ENCODE measurements around the gene LTB.

Gene LTB

DNA sequence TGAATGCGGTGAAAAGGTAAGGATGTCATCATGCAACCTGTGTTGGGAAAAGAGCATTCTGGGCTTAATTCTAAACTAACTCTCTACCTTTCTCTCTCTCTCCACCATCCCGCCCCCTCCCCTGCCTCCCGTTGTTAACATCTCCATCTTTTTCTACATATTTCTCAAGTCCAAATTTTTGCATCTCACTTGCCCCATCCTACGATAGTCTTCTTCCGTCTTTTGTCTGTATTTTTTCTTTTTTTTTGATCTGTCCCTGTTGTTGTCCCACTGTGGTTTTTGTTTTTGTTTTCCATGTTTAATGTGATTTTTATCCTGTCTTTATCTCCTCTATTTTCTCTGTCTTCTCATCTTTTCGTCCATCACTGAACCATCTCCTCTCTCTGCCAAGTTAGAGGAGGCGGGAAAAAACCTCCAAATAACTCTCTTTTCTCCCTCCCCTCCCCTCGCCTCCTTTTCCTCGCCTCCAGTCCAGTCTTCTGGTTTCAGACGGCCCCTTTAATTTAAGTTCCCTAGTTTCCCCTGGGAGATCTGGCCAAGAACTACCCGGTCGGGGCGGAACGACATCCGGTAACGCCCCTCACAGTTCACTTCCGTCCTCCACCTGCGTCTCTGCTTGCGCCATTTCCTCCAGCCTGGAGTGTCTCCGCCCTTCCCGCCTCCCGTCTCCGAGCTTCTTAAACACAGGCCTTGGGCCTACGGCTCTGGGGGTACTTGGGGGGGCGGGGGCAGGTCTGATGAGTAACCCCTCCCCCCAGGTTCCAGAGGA, 35.1 kb downstream of the LTB start, which contains the start of gene NFKBIL1:
Gene NFKBIL1 (plus strand): TSS at position 651 of the 769 bp plus-strand sequence. CDS start 87 bp downstream, at position 738.
- DNase-seq (ENCODE audit: low read depth): peak; percentile 90

DNA sequence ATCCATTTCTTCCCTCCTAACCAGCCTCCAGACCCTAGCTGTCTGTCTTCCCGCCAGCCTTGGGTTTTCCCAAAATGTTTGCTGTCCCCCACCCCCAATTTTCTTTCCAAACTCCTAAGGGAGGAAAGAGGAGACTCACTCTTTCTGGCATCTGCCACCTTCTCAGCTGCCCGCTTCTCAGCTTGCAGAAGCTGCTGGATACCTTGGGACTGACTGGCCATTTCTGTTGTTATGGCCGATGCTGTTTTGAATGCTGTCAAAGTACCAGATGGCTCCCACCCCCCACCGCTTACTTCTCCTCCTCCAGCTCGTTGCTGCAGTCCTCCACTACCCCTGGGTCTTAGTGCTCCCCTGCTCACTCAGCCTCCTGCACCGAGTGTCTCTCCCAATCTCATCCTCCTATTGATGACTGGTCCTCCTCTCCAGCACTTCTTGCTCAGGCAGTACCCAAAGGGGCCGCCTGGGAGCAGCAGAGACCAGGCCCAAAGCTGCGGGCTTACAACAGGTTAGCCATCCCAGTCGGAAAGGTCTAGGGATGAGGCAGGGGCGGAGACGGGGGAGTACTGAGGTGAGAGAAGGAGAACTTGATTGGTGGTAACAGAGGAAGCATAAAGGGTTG, 35.8 kb downstream of the LTB start, which contains the start of gene ATP6V1G2:
Gene ATP6V1G2 (minus strand): TSS at position 270 of the 619 bp plus-strand sequence. CDS start 49 bp downstream, at position 221.
- peak; percentile 56 for DNase-seq (ENCODE audit: low read depth)

DNA sequence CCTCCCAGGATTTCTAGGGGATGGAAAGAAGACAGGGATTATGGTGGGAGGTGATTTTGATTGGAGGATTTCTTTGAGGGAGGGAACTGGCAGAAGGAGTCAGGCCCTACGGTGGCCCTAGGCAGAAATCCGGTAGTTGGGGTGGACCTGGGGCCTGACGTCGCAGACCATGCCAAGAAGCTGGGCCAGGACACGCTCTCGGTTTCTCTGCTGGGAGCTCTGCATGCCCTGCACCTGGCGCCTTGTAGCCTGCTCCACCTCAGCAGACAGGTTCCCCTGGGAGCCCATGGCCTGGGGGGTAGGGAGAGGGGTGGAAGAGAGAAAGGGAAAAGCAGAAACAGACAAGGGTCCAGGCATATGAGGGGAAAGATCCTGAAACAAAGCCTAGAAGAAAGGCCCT, 36.9 kb downstream of the LTB start:
- DNase-seq (ENCODE audit: low read depth): no peak

DNA sequence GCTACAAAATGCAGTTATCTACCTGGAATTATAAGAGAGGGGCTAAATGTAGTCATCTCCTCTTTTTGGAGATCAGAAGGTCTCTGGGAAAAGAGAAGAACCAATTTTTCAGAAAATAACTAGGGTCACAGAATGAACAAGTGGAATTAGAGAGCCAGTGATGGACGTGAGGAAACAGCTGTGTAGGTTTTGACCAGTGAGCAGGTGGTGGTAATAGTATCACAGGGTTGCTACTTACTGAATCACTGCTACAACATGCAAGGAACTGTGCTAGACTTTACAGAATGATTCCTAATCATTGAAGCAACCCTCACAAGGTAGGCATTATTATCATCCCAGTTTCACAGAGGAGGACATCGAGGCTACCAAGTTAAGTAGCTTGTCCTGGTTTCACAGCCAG, 37.5 kb downstream of the LTB start:
- no peak for DNase-seq (ENCODE audit: low read depth)

DNA sequence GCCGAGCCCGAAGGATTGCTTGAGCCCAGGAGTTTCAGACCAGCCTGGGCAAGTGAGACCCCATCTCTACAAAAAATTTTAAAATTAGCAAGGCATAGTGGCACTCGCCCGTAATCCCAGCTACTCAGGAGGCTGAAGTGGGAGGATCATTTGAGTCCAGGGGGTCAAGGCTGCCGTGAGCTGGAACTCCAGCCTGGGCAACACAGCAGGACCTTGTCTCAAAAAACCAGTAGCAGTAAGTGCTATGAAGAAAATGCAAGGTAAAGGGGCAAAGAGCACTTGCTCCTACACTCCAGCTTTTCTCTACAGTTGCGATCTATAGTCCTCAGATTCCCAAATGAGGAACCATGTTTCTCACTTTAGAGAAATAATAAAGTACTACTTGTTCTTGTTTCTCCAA, 38.6 kb downstream of the LTB start:
- DNase-seq (ENCODE audit: low read depth): no peak

DNA sequence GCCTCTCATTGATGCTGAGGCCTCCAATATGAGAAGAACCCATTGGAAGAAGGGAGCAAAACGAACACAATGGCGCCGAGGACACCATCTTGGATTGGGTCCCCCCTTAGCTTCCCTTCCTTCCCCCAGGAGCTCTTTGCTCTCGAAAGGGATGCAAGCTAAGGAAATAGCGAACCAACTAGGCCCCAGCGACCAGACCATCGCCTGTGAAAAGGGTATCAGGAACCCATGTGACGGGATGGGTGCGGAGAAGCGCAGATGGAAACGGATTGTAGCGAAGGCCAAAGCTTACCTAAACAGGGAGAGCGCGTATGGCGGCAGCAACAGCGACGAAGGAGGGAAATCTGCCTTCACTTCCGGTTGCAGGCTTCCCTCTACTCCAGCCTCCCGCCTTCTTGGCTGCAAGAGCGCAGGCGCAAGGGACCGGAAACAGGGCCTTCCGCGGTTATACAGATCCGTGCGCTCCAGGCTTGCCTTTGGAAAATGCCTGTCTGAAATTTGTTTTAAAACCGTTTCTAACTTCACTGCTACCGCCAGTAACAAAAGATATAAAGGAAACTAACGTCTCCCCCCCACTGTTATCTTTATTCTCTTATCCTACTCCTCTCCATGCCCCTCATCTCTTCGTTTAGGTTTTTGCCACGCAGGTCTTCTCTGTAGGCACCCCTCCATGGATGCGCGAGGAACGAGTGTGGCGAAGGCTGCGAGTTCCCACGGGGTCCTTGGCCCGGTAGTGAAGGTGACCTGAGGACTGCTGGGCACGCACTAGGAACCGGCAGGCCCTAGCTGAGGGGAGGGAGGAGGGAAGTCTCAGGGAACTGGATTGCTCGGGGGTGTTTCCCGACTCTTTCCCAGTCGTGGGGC, 40.3 kb downstream of the LTB start, which contains the start of gene DDX39B:
Gene DDX39B (minus strand): TSS at position 346 of the 864 bp plus-strand sequence. CDS start 1,471 bp downstream, outside the sequence.
- DNase-seq (ENCODE audit: low read depth): peak; percentile 82

DNA sequence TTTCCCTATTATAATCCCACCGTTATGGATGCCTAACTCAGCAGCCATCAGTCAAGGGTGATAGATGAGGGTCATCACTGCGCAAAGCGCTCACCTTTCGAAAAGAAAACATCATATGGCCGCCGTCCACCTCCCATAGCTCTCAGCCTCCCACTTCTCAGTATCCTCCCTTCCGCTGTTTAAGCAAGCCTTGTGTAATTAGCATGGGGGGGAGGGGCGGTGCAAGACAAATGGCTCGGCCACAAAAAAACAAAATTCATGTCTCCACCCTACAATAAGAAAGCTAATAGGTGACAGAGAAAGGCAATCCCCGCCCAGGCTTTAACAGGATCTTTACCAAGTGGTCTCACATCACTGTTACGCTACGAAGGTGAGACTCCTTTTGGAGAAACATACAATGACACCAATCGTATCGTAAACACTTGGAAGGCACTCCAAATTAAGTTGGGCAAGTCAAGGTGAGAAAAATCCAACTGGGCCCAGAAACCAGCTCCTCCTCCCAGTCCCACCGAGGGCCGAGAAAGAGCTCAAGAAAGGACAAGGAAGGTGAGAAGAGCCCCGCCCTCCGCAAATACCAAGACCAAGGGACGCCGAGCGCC, 41.1 kb downstream of the LTB start:
- DNase-seq (ENCODE audit: low read depth): no peak

DNA sequence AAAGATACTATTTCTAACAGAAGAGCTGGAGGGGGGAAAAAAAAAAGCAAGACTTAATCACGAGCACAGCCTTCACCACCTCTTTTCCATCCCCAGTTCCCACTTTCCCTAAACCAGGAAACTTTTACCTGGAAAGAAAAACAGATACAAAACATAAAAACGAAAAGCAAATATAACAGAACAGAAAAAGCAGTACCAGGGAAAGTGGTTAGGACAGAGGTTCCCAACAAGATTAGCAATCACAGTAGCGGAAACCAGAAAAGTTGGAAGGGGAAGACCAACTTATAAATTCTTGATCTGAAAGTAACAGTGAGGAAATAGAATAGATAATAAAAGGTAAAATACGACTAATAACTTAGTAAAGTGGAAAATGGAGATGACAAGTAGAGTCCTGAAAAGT, 41.6 kb downstream of the LTB start:
- no peak for DNase-seq (ENCODE audit: low read depth)

DNA sequence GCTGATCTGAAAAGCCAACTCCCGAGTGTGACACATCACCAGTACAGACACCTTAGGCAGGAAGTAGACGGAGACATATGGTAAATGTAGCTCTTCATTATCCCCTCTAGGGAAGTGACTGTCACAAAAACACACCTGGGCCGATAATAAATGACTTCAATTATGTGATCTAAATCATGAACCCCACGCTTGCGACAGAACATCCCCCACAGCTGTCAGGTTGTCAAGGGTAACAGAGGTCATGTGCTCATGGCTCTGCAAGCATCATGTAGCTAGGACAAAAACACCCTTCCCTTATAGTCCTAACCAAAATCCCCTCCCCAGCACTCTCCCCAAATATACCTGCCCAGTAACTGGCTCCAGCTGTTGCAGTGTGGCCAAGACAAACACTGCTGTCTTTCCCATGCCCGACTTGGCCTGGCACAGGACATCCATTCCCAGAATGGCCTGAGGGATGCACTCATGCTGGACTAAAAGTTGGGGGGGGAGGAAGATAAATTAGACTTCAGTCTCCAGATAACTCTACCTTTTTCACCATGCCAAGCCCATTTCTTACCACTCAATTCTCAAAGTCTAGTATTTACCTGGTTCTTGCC, 43.3 kb downstream of the LTB start:
- DNase-seq (ENCODE audit: low read depth): no peak

DNA sequence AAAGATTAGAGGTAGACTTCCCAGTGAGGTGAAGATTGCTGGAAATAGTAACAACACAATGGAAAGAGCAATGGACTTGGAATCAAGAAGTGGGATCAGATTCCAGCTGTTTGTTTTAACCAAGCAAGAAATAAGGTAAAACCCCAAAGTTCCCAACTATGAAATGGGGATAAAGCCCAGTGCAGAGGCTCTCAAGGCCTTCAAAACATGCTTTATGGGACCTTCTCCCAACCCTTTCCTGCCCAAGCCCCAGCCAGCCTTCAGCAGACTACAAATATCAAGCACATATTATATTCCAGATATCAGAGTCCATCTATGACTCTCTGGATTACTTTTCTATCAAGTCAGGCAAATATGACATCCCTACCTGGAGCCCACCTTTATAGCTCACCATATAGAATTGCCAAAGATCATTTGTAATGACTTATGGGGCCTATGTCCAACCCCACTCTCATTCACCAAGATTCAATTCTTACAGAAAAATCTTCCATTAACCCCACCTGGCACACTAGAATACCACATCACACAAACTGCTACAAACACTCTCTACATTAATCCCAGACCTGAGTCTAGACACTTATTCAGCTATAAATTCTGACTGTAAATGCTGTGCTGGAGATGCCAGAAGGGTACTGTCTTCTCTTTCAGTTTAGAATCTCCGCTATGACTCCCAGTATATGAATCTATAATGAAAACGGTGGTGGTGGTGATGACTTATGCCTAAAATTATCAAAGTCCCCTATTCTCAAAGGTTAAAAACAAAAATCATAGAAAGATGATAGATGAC, 46.5 kb downstream of the LTB start:
- no peak for DNase-seq (ENCODE audit: low read depth)

DNA sequence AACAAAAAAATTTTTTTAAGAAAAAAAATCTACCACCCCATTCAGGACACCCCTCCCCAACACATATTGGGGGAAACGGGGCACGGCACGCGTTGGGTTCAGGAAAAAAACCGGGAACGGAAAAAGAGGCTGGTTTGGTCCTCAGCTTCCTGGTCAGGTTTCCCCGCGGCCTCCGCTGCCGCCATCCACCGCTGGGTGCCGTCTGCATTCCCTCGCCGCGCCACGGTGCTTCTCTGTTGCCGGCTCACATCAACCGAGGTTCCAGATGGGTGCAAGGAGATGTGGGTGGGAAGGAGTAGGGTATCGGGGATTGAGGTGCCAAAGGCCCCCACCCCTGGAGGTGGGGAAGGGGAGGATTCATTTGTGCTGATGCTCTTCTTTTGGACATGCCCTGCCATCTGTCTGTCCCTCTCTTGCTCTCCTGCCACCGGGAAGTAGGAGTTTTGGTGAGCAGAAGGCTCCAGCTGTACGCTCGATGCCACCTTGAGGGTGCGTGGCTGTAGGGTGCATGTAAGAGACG, 47.6 kb downstream of the LTB start:
- DNase-seq (ENCODE audit: low read depth): no peak

DNA sequence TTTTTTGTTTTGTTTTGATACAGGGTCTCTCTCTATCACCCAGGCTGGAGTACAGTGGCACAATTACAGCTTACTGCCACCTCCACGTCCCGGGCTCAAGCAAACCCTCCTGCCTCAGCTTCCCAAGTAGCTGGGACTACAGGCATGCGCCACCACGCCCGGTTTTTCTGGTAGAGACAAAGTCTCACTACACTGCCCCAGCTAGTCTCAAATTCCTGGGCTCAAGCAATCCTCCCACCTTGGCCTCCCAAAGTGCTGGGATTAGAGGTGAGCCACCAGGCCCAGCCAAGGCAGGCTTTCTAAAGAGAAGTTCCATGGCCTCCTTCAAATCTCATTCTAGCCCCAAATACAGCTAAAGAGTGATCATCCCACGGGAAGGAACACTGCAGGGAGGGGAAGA, 48.2 kb downstream of the LTB start:
- no peak for DNase-seq (ENCODE audit: low read depth)

DNA sequence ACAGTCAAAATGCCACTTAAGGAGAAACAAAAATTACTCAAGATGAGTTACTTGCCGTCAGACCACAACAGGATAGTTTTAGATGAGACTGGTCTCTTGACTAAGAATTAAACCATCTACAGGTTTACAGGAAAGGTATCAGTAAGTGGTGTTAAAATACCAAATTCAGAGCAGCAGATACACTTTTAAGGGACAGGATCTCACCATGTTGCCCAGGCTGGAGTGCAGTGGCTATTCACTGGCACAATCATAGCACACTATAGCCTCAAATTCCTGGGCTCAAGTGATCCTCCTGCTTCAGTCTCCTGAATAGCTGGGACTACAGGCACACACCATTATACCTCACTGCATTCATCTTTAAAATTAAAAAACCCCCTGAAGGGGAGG, 48.8 kb downstream of the LTB start:
- no peak for DNase-seq (ENCODE audit: low read depth)

DNA sequence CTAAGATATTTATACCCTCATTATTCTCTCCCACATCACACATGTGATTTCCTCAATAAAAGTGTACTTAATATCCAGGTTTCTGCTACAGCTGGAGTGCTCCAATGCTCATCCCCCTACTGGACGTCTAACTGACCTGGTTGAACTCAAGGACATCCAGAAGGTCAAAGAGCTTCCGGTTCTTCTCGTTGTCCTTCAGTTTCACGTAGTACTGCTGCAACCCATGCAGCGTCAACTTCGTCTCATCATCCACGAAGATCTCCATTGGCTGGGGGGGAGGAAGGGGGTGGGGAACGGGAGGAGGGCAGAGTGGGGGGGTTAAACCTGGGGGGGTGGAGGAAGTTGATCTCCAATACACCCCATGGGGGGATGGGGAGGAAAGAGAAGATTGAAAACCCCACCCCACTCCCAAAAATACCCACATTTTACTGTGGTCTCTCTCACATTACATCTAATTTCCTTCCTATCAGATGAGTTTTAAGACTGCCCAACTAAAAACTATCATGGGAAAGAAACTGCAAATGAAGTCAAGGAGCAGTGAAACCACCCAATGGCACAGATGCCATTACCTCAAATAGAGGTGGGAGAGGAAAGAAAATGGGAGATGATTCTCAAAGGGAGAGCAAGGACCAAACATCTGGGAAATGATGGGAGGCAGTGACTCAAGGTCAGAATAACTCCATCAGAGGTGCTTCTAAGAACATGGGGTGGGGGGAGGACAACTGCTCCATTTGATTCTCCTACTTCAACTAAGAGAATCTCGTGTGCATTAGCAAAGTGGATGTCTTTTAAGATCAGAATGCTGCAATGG, 49.4 kb downstream of the LTB start:
- DNase-seq (ENCODE audit: low read depth): no peak

DNA sequence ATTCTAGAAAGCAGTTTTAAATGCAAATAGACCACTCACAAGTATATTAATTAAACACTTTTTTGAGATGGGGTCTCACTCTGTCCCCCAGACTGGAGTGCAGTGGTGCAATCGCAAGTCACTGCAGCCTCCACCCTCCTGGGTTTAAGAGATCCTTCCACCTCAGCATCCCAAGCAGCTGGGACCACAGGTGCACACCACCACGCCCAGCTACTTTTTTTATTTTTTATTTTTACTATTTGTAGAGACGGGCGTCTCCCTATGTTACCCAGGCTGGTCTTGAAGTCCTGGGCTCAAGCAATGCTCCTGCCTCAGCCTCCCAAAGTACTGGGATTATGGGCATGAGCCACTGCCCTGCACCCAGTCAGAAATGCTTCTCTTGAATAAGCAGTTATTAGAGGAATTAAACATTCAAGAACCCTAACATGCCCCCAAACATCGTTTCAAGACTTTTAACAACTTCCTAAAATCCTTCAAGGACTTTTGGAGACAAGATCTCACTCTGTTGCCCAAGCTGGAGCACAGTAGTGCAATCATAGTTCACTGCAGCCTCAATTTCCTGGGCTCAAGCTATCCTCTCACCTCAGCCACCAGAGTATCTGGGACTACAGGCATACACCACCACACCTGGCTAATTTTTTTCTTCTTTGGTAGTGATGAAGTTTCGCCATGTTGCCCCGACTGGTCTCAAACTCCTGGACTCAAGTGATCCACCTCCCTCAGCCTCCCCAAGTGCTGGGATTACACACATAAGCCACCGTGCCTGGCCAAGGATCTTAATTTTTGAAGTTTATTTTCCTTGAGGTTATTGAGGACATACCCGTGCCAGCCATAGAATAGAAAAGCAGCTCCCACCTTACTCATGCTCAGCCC, 50.2 kb downstream of the LTB start:
- no peak for DNase-seq (ENCODE audit: low read depth)

DNA sequence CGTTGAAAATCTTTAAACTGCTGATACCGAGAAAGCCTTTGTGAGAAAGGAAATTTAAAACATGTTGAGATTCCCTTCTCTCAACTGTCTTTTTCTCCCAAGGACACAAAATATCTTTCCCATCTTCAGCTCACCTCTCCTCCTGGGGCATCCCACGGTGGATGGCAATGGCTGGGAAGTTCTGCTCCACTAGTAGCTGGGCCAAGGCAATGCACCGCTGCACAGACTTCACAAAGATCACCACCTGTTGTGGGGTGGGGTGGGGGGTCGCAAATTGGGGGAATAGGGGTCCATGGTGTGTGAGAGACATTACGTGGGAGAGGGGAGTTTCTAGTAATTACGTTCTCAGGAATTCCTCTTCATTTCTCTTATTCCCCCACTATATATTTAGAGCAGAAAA, 51.1 kb downstream of the LTB start:
- no peak for DNase-seq (ENCODE audit: low read depth)

DNA sequence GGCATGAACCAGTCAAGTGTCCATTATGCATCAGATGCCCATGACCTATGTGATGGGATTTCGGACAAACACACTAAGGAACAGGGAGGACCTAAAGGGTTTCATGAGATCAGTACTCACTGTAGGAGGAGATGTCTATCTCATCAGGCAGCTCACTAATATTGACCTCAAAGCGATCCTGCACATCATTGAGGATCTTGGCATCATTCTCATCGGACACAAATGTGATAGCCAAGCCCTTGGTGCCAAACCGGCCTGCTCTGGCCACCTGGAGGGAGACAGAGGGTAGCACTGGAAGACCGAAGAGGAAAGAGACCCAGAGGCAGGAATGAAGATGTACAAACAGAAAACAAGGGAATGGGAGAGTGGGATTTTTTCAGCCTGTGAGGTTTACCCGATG, 51.6 kb downstream of the LTB start:
- DNase-seq (ENCODE audit: low read depth): no peak
